NB4 (cell line): ENCODE data around the gene CRYZL1.

Experiments
- DNase-seq: peaks from one replicate; pipeline ENCODE4 v3.0.0; 2010; ENCODE audit warnings: low read depth
- H3K4me3 ChIP-seq: one replicate; pipeline ENCODE4 v1.5.1; 2011; ENCODE audit warnings: mild to moderate bottlenecking, low read depth, low read length, moderate library complexity
- MYC ChIP-seq: IDR thresholded peaks from 2 replicates; pipeline ENCODE4 v1.6.1; 2011; ENCODE audit warnings: low read depth, low read length
- POLR2A ChIP-seq: IDR thresholded peaks from 2 replicates; pipeline ENCODE4 v1.6.1; 2011; ENCODE audit warnings: mild to moderate bottlenecking; ENCODE audit not compliant: insufficient read length; ENCODE audit errors: extremely low read depth
- TF ChIP-seq, protein P1 (sequence below): IDR thresholded peaks from 2 replicates; pipeline ENCODE4 v1.6.1; 2011; ENCODE audit warnings: low read depth, low read length
- TF ChIP-seq, protein P2 (sequence below): IDR thresholded peaks from one replicate; pipeline ENCODE4 v1.5.1; 2012; ENCODE audit warnings: low read depth, low read length

CRYZL1 gene

DNA sequence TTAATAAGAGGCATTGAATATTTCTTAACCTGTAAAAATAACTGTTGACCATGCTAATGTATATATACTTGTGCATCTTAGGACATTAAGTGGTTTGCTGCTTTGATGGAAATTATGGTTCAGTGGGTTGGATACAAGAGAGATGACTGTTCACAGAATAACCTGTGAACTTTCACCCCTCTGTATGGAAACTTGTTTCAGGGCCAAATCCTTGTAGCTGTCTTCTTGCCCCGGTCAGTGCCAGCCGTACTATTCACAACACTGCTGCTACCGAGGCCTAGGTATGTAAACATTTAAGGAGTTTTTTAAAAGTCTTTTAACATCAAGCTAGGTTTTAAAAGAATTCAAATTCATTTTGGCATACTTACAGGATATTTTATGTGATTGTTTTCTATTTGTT lies 69.2 kb downstream of the CRYZL1 start:
- H3K4me3 ChIP-seq = no peak overlapping the region
- TF ChIP-seq, protein P1, sequence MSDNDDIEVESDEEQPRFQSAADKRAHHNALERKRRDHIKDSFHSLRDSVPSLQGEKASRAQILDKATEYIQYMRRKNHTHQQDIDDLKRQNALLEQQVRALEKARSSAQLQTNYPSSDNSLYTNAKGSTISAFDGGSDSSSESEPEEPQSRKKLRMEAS = no peak
- TF ChIP-seq POLR2A = no peak
- TF ChIP-seq, protein P2, sequence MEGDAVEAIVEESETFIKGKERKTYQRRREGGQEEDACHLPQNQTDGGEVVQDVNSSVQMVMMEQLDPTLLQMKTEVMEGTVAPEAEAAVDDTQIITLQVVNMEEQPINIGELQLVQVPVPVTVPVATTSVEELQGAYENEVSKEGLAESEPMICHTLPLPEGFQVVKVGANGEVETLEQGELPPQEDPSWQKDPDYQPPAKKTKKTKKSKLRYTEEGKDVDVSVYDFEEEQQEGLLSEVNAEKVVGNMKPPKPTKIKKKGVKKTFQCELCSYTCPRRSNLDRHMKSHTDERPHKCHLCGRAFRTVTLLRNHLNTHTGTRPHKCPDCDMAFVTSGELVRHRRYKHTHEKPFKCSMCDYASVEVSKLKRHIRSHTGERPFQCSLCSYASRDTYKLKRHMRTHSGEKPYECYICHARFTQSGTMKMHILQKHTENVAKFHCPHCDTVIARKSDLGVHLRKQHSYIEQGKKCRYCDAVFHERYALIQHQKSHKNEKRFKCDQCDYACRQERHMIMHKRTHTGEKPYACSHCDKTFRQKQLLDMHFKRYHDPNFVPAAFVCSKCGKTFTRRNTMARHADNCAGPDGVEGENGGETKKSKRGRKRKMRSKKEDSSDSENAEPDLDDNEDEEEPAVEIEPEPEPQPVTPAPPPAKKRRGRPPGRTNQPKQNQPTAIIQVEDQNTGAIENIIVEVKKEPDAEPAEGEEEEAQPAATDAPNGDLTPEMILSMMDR = no peak
- TF ChIP-seq MYC = no peak
- no peak for DNase-seq

DNA sequence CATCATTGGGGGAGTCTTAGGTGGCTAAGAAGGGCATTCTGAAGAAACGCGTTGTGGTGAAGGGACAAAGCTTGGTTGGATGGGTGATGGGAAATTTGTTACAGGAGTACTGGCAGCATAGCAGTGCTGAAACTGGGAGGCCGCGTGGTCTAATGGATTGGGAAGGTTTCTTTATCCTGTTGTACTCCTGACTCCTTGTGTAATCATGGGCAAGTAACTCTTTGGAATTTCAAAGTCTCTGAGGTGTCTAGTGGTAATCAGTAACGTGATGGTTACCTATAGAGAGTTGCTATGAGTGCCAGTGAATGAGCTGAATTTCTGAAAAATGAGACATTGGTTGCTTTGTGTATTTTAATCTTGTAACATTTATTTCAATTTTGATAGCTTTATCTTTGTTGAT lies 71.5 kb downstream of the CRYZL1 start:
- no peak overlapping the region for H3K4me3 ChIP-seq
- no peak for DNase-seq
- TF ChIP-seq MYC (no peak), POLR2A (no peak)
- TF ChIP-seq, protein P2 = no peak
- TF ChIP-seq, protein P1 = no peak

DNA sequence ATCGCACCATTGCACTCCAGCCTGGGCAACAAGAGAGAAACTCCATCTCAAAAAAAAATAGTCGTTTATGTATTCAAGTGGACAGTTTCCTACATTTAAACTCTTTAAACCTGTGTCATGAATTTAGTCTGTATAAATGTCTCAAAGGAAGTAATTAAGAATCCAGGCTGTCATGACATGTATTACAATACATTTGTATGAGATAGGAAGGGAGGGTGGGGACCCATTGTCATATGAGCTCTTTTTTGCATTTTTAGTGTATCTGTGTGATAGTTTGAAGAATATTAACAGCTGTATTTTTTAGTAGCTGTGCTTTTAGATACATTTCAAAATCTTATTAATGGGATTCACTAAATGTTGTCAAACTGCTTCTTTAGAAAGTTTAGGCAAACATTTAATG lies 73.1 kb downstream of the CRYZL1 start:
- TF ChIP-seq POLR2A = no peak
- TF ChIP-seq, protein P1 = no peak
- TF ChIP-seq, protein P2 = no peak
- TF ChIP-seq MYC = no peak
- no peak overlapping the region for H3K4me3 ChIP-seq
- DNase-seq = no peak

DNA sequence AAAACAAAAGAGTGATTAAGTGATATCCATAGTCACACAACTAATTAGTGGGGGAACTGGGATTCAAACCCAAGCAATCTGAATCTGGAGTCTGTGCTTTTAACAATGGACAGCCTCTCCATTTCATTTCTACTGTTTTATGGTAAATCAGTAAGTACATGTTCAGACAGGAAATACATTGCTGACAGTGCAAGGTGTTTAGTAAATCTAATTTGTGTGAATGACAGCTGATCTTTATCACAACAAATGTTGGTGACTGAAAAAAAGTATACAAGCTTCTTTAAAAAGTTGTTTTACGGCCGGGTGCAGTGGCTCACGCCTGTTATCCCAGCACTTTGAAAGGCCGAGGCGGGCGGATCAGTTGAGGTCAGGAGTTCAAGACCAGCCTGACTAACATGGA lies 73.6 kb downstream of the CRYZL1 start:
- TF ChIP-seq, protein P1 = no peak
- TF ChIP-seq MYC = no peak
- TF ChIP-seq, protein P2 = no peak
- no peak for TF ChIP-seq POLR2A
- H3K4me3 ChIP-seq = no peak overlapping the region
- DNase-seq = no peak

DNA sequence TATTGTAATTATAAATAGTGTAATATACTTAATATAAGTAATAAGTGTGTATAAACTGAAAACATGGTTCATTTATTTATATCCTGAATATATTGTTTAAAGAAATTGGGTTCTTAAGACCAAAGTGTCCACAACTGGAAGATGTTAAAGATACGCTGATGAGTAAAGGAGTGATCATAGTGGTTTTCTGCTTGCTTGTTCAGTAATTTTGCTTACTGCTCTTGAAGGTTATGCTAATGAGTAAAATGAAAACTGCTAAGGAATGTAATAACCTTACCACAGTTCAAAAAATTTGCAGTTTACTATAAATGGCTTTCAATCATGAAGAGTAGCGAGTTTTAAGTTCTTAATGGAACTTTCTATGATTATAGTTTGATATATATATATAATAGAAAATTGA lies 75.0 kb downstream of the CRYZL1 start:
- DNase-seq = no peak
- TF ChIP-seq, protein P2 = no peak
- TF ChIP-seq, protein P1 = no peak
- TF ChIP-seq POLR2A = no peak
- no peak for TF ChIP-seq MYC
- H3K4me3 ChIP-seq = no peak overlapping the region

DNA sequence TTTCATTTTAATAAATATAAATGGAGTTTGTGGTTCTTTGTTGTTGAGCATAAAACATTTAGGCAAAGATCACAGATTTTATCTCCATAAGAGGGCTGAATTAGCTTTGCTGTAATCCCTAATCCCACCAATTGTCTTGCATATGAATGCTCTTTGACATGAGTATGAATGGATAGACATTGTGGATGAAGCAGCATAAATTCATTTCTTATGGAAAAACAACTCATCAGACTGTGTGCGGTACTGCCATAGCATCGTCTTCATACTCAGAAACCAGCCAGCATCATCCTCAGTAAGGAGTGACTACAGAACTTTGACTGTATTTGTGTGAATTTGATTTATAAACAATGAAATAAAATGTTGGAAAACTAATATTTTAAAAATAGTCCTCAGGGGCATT lies 79.2 kb downstream of the CRYZL1 start:
- H3K4me3 ChIP-seq = no peak overlapping the region
- DNase-seq = no peak
- no peak for TF ChIP-seq POLR2A
- TF ChIP-seq MYC = no peak
- TF ChIP-seq, protein P1 = no peak
- TF ChIP-seq, protein P2 = no peak
